GM21825 (cell line): ENCODE data around the gene RABEP2.
"Not testable (repeated sequence)": the region's sequence is repeated elsewhere in the genome, so short reads cannot be mapped to it uniquely, and the experiment has no call there.

ENCODE experiments used
- ATAC-seq: cut with Tn5 transposase; IDR thresholded peaks from one replicate; pipeline ENCODE4 v1.9.1; 2021; ENCODE audit warnings: mild to moderate bottlenecking, moderate library complexity; ENCODE audit not compliant: unreplicated experiment

RABEP2 gene, protein sequence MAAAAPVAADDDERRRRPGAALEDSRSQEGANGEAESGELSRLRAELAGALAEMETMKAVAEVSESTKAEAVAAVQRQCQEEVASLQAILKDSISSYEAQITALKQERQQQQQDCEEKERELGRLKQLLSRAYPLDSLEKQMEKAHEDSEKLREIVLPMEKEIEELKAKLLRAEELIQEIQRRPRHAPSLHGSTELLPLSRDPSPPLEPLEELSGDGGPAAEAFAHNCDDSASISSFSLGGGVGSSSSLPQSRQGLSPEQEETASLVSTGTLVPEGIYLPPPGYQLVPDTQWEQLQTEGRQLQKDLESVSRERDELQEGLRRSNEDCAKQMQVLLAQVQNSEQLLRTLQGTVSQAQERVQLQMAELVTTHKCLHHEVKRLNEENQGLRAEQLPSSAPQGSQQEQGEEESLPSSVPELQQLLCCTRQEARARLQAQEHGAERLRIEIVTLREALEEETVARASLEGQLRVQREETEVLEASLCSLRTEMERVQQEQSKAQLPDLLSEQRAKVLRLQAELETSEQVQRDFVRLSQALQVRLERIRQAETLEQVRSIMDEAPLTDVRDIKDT

DNA sequence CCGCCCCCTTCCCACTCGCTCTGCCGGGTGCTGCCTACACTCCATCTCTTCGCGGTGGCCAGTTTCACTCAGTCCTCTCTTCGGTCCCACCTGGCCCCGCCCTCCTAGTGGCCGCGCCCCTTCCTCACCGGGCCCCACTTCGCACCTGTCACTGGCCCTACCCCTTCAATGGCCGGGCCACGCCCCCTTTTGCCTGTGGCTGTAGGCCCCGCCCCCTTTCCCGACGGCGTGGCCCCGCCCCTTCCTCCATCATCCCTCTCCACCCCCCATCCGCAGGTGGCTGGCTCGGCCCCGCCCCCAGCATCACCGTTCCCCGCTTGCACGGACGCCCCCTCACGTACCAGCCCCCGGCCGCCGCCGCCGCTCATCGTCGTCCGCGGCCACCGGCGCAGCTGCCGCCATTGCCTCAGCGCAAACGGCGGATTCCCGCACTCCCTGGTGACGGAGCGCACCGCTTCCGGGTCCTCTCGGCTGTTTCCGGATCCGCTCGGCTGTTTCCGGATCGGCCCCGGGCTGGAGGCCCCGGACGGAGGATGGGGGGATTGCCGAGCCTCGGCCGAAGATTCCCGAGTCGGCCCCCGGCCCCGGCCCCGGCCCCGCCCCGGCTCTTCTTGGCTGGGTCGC lies at the start of gene RABEP2:
Gene RABEP2, minus strand, starts transcription at position 477 of the 624 bp plus-strand sequence. Its CDS starts 75 bp downstream, at position 402.
- ATAC-seq, result peak; percentile 47

GRCh38 chr16:28974437-28975157 lies 49.6 kb upstream of the RABEP2 start, which contains the start of gene SPNS1:
SPNS1 (plus strand) TSS chr16:28974778; CDS start chr16:28975152, 374 bp downstream.
- ATAC-seq, result peak; percentile 82

DNA sequence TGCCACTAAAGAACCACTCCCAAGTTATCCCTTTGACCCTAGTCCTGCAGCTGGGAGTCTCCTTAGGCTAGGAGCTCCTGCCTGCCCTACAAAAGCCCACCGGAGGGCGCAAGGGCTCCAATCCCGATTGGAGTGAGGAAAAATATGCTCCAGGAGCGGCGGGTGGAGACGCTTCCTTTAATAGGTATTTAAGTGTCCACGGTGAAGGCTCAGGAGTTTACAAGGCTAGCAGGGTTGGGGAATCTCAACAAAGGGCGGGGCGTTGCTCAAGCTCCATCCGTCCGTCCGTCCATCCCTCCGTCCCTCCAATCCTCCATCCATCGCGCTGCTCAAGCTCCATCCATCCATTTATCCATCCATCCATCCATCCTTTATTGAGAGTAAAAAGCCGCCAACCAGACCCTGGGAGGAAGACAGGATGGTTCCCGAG lies 49.0 kb upstream of the RABEP2 start:
- ATAC-seq, result peak; percentile 7

DNA sequence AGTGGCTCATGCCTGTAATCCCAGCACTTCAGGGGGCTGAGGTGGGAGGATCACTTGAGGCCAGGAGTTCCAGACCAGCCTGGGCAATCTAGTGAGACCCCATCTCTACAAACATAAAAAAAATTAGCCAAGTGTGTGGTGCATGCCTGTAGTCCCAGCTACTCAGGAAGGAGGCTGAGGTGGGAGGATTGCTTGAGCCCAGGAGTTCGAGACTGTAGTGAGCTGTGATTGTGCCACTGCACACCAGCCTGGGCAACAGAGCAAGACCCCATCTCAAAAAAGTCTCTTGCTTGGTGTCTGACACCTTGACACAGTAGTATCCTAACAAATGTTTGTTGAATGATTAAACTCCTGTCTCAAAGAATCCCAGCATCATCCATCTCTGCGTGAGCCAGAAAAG lies 44.7 kb upstream of the RABEP2 start:
- ATAC-seq, result not testable (repeated sequence)

DNA sequence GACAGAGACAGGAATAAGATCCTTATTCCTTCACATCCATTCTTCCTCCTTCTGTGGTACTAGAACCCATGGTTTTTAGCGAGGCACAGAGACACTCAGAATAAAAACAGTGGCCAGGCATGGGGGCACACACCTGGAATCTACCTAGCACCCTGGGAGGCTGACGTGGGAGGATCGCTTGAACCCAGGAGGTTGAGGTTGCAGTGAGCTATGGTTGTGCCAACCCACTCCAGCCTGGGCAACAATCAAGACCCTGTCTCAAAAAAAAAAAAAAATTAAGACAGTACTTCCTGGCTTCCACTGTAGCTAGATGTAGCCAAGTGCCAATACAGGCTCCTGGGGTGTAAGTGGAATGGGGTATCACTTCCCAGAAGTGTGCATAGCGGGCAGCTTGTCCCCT lies 42.1 kb upstream of the RABEP2 start:
- no peak for ATAC-seq

- no peak for ATAC-seq
Measured at GRCh38 chr16:28964496-28964895, 39.5 kb upstream of the RABEP2 start.

DNA sequence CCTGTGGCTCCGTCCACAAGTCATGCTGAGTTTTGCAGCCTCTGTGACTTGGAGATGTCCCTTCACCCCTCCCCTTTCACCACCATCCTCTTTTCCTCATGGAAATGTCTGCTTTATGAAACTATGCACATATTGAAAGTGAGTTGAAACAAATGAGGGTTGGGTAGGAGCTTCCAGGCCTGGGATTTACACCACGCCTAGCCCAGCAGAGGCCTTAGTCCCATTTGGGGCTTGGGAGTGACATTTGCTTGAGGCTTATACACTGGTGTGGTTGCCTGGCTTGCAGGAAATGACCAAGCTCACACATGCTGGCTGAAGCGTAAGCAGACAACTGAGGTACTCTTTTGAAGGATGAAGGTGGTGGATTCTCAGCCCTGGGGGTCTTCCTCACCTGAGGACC lies 39.0 kb upstream of the RABEP2 start:
- ATAC-seq, result no peak

GRCh38 chr16:28958836-28959235 lies 33.8 kb upstream of the RABEP2 start:
- ATAC-seq, result no peak

DNA sequence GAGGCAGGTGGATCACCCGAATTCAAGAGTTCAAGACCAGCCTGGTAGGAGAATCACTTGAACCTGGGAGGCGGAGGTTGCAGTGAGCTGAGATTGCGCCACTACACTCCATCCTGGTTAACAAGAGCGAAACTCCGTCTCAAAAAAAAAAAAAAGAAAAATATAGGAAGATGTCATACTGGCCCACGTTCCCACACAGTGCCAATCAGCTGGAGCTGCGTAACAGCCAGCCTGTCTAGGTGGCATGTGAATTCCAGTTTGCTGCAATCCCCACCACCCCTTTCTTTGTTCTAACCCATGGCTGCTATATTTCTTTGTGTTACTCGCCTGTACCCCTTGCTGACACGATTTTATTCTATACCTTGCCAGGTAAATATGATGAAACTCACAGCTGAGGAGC lies 33.2 kb upstream of the RABEP2 start:
- ATAC-seq, result no peak

DNA sequence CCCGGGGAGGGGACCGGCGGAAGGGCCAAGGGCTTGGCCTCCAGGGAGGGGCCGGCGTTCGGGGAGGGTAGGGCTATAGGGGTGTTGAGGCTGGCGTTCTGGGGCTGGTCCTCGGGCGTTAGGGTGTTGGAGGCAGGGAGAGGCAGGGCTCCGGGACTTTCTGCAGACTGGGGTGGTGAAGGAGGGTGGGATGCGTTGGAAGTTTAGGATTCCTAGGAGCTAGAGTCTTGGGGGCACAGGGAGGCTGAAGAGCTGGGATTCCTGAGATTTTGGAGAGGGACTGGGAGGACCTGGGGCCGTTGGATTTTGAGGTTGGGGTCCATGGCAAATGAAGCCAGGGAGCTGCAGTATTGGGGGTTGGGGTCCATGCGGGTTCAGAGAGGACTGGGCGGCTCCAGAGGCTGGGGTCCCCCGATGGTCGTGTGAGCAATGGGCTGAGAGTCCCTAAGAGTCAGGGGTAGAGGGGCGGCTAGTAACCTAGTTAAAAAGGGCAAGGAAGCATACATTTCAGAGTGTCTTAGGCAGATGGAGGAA lies 26.4 kb upstream of the RABEP2 start:
- ATAC-seq, result no peak

- ATAC-seq, result peak; percentile 91
Measured at GRCh38 chr16:28950648-28951409, 25.8 kb upstream of the RABEP2 start, which contains the start of gene NFATC2IP. NFATC2IP (plus strand) TSS chr16:28950937; CDS start chr16:28951012, 75 bp downstream.

- ATAC-seq, result no peak
Measured at GRCh38 chr16:28946681-28947080, 21.6 kb upstream of the RABEP2 start.

DNA sequence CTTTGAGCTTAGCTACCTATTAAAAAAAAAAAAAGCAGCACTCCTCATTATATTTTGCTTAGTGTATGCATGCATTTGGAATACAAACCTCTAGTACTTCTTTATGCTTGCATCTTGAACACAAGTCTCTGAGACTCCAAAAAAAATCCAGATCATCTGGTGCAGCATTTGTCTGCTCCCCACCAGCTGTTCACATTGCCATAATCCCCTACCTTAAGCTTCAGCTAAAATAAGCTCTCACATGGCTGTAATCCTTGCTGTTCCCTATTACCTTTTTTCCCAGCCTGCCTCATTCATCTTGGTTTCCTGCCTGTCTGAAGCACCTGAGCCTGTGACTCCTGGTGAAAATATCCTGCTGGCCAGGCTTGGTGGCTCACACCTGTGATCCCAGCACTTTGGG lies 18.2 kb upstream of the RABEP2 start:
- no peak for ATAC-seq

DNA sequence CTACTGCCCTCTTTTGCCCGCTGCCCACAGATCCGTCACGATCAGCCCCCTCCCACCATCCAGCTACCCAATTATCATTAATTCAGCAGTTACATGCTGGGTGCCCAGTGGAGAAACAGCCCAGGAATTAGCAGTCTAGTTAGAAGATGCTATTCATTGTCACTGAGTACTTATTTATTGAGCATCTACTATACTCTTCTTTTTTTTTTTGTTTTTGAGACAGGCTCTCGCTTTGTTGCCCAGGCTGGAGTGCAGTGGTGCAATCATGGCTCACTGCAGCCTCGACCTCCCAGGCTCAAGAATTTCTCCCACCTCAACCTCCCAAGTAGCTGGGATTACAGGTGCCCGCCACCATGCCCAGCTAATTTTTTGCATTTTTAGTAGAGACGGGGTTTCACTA lies 14.8 kb upstream of the RABEP2 start:
- not testable (repeated sequence) for ATAC-seq

GRCh38 chr16:28938721-28939120 lies 13.7 kb upstream of the RABEP2 start:
- no peak for ATAC-seq

- no peak for ATAC-seq
Measured at GRCh38 chr16:28937222-28937876, 12.3 kb upstream of the RABEP2 start.

DNA sequence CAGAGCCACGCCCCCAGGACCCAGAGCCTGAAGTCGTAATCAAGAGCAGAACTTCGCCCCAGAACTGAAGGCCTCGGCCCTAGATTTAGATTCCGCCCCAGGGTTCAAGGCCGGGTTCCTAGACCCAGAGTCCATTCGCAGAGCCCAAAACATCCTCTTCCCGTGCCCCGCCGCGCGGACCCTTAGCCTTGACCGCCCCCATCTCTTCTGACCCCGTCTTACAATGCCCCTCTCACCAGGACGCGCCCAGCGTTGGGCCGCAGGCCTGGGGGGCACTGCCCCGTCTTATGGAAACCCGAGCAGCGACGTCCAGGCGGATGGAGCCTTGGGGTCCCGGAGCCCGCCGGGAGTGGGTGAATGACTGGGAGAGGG lies 11.7 kb upstream of the RABEP2 start:
- no peak for ATAC-seq

DNA sequence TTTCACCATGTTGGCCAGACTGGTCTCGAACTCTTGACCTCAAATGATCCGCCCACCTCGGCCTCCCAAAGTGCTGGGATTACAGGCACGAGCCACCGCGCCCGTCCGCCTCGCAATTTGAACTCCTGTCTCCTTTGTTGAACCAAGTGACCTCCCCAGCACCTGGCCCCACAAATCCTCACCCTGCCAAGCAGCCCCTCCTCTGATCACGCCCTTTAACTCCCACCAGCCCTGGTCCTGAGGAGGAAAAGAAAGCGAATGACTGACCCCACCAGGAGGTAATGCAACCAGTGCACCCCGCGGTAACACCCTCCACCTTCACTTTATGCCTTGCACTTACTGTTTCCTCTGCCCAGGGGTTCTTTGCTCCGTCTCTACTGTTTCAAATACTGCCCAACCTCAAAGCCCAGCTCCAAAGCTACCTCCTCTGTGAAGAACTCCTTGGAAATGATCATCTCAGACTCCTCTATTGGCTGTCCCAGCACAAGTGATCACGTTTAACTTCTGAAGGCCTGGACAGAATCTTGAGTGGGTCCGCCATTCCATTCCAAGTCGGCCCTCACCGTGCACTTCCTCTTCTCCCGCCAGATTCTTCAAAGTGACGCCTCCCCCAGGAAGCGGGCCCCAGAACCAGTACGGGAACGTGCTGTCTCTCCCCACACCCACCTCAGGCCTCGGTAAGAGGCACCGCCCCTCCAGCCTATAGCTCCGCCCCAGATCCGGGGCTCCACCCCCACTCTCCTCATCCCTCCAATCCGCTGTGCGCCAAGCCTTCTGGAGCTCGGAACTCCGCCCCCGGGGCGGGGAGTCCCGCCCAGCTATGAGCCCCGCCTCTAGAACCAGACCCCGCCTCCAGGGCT lies 11.1 kb upstream of the RABEP2 start:
- peak; percentile 59 for ATAC-seq

GRCh38 chr16:28935346-28935745 lies 10.3 kb upstream of the RABEP2 start:
- ATAC-seq, result no peak
